ENCODE measurements around the gene HMBS.

DNA sequence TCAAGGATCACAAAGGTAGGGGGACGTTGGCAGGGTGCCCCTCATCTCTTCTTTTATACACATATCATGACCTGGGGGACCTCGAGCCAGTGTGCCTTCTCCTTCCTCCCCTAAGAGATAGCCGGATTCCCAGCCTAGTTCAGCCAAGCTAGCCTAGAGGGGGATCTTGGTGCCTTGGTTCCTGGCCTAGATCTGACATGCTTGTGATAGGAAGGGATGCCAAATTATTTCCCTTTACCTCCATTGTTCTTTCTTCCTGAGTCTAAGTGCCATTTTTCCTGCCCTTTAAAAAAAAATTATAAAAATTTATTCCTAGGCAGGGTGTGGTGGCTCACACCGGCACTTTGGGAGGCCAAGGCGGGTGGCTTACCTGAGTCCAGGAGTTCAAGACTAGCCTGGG is 29.7 kb downstream of the HMBS start:
- TF ChIP-seq, protein P1, sequence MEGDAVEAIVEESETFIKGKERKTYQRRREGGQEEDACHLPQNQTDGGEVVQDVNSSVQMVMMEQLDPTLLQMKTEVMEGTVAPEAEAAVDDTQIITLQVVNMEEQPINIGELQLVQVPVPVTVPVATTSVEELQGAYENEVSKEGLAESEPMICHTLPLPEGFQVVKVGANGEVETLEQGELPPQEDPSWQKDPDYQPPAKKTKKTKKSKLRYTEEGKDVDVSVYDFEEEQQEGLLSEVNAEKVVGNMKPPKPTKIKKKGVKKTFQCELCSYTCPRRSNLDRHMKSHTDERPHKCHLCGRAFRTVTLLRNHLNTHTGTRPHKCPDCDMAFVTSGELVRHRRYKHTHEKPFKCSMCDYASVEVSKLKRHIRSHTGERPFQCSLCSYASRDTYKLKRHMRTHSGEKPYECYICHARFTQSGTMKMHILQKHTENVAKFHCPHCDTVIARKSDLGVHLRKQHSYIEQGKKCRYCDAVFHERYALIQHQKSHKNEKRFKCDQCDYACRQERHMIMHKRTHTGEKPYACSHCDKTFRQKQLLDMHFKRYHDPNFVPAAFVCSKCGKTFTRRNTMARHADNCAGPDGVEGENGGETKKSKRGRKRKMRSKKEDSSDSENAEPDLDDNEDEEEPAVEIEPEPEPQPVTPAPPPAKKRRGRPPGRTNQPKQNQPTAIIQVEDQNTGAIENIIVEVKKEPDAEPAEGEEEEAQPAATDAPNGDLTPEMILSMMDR (IDR thresholded peaks at IDR 0.05; ENCODE audit: insufficient read depth, low read depth, low read length), result no peak
- no peak for TF ChIP-seq EZH2 (IDR thresholded peaks at IDR 0.05; ENCODE audit: insufficient read depth, low read length)
